Activated CD4-positive, alpha-beta T cell treated with anti-CD3 and anti-CD28 coated beads for 36 hours (primary cell): ENCODE measurements around the gene CCDC92. TPM values are rescaled to one million over a fixed set of nuclear protein-coding genes. Genes with fewer than 3 reads are reported as not detected.
"Not testable (repeated sequence)": the region's sequence is repeated elsewhere in the genome, so short reads cannot be mapped to it uniquely, and the experiment has no call there.

Experiments
- ATAC-seq: fragments of 200-7000 bp; cut with Tn5 transposase; one replicate; pipeline ENCODE4 v1.10.0; 2021; ENCODE audit warnings: mild to moderate bottlenecking, moderate library complexity
- CTCF ChIA-PET: fragments of 350-600 bp; sonication (Branson Sonifier 250); formaldehyde crosslinking; loops from one replicate; lab custom pipeline; 2021; ENCODE audit warnings: antibody characterized with exemption; lab: Charles Lee
- POLR2A ChIA-PET: fragments of 350-600 bp; sonication (Branson Sonifier 250); formaldehyde crosslinking; loops from one replicate; lab custom pipeline; 2021; ENCODE audit warnings: antibody characterized with exemption, inconsistent platforms; lab: Charles Lee
- DNase-seq: peaks from one replicate; pipeline ENCODE4 v3.0.0-alpha.2; 2020
- H3K27ac Mint-ChIP-seq: one replicate; pipeline ENCODE4 v1.8.0; 2021; ENCODE audit warnings: mixed read lengths
- H3K27me3 Mint-ChIP-seq: one replicate; pipeline ENCODE4 v1.8.0; 2021; ENCODE audit warnings: mixed read lengths
- H3K36me3 Mint-ChIP-seq: one replicate; pipeline ENCODE4 v1.8.0; 2021; ENCODE audit warnings: low read depth, mixed read lengths
- H3K4me1 Mint-ChIP-seq: one replicate; pipeline ENCODE4 v1.8.0; 2021; ENCODE audit warnings: mixed read lengths
- H3K4me3 Mint-ChIP-seq: one replicate; pipeline ENCODE4 v1.8.0; 2021; ENCODE audit warnings: mild to moderate bottlenecking, moderate library complexity, mixed read lengths
- H3K9me3 Mint-ChIP-seq: one replicate; pipeline ENCODE4 v1.8.0; 2021; ENCODE audit warnings: low read depth, mixed read lengths
- intact Hi-C, 2 experiments: fragments of 100-400 bp; cut with DNase I in 1 of 2; cut with micrococcal nuclease in 1 of 2; formaldehyde crosslinking; loops; one replicate each; pipeline versions ENCODE4 v1.14.2 to v1.15.1; 2022 to 2024; cut with DNase I, micrococcal nuclease
- total RNA-seq, 2 experiments: library from RNA; stranded (reverse); gene quantifications; one replicate each; pipeline ENCODE4 v1.2.3, GENCODE V29; 2021

Gene CCDC92
- total RNA-seq, 2 experiments from 2014 or later = 8.7 to 11.0 TPM

DNA sequence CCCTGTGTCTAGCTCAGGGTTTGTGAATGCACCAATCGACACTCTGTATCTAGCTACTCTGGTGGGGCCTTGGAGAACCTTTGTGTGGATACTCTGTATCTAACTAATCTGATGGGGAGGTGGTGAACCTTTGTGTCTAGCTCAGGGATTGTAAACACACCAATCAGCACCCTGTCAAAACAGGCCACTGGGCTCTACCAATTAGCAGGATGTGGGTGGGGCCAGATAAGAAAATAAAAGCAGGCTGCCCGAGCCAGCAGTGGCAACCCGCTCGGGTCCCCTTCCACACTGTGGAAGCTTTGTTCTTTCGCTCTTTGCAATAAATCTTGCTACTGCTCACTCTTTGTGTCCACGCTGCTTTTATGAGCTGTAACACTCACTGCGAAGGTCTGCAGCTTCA, 25.1 kb downstream of the CCDC92 start:
- CTCF ChIA-PET, POLR2A ChIA-PET, H3K27me3 Mint-ChIP-seq, H3K9me3 Mint-ChIP-seq, ATAC-seq, H3K27ac Mint-ChIP-seq, H3K4me1 Mint-ChIP-seq, H3K4me3 Mint-ChIP-seq, DNase-seq, H3K36me3 Mint-ChIP-seq, intact Hi-C loops: not testable (repeated sequence)

- POLR2A ChIA-PET, H3K9me3 Mint-ChIP-seq, H3K4me1 Mint-ChIP-seq, H3K27ac Mint-ChIP-seq, H3K27me3 Mint-ChIP-seq, intact Hi-C loops, CTCF ChIA-PET, ATAC-seq, H3K4me3 Mint-ChIP-seq, DNase-seq: not testable (repeated sequence)
- peaks cover 10% of the 10 kb centered on the region for H3K36me3 Mint-ChIP-seq
Observed at GRCh38 chr12:123946516-123947505, 25.8 kb downstream of the CCDC92 start.

GRCh38 chr12:123946152-123946515, 26.5 kb downstream of the CCDC92 start:
- no peak overlapping the region for H3K4me3 Mint-ChIP-seq
- no peak overlapping the region for H3K27ac Mint-ChIP-seq
- H3K9me3 Mint-ChIP-seq = no peaks in the 10 kb centered on the region
- ATAC-seq = no peak
- CTCF ChIA-PET = no interaction called here
- POLR2A ChIA-PET = no interaction called here
- DNase-seq = no peak
- intact Hi-C loops = no loop called here
- no peaks in the 10 kb centered on the region for H3K27me3 Mint-ChIP-seq
- H3K4me1 Mint-ChIP-seq = no peaks in the 10 kb centered on the region
- H3K36me3 Mint-ChIP-seq = peaks cover 14% of the 10 kb centered on the region

GRCh38 chr12:123945287-123946151, 27.1 kb downstream of the CCDC92 start:
- Mint-ChIP-seq H3K4me3 (no peak overlapping the region), H3K36me3 (peaks cover 14% of the 10 kb centered on the region), H3K4me1 (no peaks in the 10 kb centered on the region), H3K27me3 (no peaks in the 10 kb centered on the region), H3K9me3 (no peaks in the 10 kb centered on the region), H3K27ac (no peak overlapping the region)
- DNase-seq (no peak), ATAC-seq (no peak)
- intact Hi-C loops = no loop called here
- POLR2A ChIA-PET = interaction anchor here (0.6 kb wide), 1 partner anchor 103 kb away, joined by 3 read pairs; no protein-coding TSS in a partner anchor
- CTCF ChIA-PET = no interaction called here

DNA sequence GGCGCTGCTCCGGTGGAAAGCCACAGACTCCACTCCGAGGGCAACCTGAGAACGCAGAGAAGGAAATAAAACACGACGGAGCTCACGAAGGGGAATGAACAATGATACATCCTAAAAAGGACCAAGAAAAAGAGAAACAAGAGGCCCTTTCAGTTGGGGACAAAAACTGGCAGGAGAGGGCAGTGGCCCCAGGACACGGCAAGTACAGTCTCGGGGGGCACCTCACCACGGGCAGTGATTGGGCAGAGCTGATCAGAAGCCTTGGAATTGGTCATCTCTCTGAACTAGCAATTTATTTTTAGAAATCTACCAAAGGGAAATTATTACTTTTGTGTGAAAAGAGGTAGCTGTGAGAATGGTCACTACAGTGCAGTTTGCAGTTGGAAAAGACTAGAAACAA, 27.9 kb downstream of the CCDC92 start:
- Mint-ChIP-seq H3K4me3 (no peak overlapping the region), H3K36me3 (peaks cover 14% of the 10 kb centered on the region), H3K27ac (no peak overlapping the region), H3K27me3 (no peaks in the 10 kb centered on the region), H3K4me1 (no peaks in the 10 kb centered on the region), H3K9me3 (no peaks in the 10 kb centered on the region)
- ATAC-seq = no peak
- DNase-seq = no peak
- POLR2A ChIA-PET = interaction anchor here (0.6 kb wide), 1 partner anchor 103 kb away, joined by 3 read pairs; no protein-coding TSS in a partner anchor
- CTCF ChIA-PET = interaction anchor here (0.6 kb wide), 1 partner anchor 57 kb away, joined by 3 read pairs; no protein-coding TSS in a partner anchor
- intact Hi-C loops = no loop called here

DNA sequence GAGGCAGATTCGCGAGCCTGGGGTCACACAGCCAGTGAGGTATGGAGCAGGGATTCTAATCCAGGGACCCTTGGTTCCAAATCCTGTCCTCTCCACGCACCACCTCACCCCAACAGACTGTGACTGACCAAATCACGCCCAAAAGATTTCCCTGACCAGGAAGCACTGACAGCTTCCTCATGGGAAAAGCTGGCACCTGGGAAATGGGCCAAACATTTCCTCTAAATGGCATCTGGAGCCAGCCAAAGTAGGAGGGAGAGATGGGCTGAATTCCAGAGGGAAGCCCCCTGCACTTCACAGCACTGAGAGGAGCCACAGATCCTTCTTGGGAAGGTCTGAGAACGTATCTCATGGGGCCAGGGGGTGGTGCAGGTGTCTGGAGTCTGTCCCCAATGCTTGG, 28.8 kb downstream of the CCDC92 start:
- no peaks in the 10 kb centered on the region for H3K9me3 Mint-ChIP-seq
- no peak overlapping the region for H3K4me3 Mint-ChIP-seq
- H3K27ac Mint-ChIP-seq = no peak overlapping the region
- intact Hi-C loops = no loop called here
- ATAC-seq = no peak
- ChIA-PET CTCF (interaction anchor here (1.9 kb wide), 1 partner anchor 42 kb away, joined by 6 read pairs; no protein-coding TSS in a partner anchor), POLR2A (no interaction called here)
- peaks cover 4% of the 10 kb centered on the region for H3K4me1 Mint-ChIP-seq
- H3K27me3 Mint-ChIP-seq = no peaks in the 10 kb centered on the region
- no peak for DNase-seq
- H3K36me3 Mint-ChIP-seq = peaks cover 14% of the 10 kb centered on the region

- intact Hi-C loops = no loop called here
- H3K4me1 Mint-ChIP-seq = peaks cover 11% of the 10 kb centered on the region
- ChIA-PET CTCF (interaction anchor here (0.6 to 1.9 kb wide), 3 partner anchors 17 to 456 kb away, joined by 3 to 6 read pairs (median 4); no protein-coding TSS in a partner anchor), POLR2A (no interaction called here)
- H3K9me3 Mint-ChIP-seq = no peaks in the 10 kb centered on the region
- H3K36me3 Mint-ChIP-seq = peaks cover 14% of the 10 kb centered on the region
- DNase-seq (no peak), ATAC-seq (no peak)
- H3K27ac Mint-ChIP-seq = no peak overlapping the region
- no peaks in the 10 kb centered on the region for H3K27me3 Mint-ChIP-seq
- no peak overlapping the region for H3K4me3 Mint-ChIP-seq
Observed at GRCh38 chr12:123942911-123943648, 29.6 kb downstream of the CCDC92 start.

- H3K36me3 Mint-ChIP-seq = peaks cover 14% of the 10 kb centered on the region
- intact Hi-C loops = no loop called here
- peaks cover 19% of the 10 kb centered on the region for H3K4me1 Mint-ChIP-seq
- H3K27me3 Mint-ChIP-seq = no peaks in the 10 kb centered on the region
- no peak overlapping the region for H3K27ac Mint-ChIP-seq
- H3K4me3 Mint-ChIP-seq = no peak overlapping the region
- ChIA-PET CTCF (interaction anchor here (0.6 to 1.9 kb wide), 4 partner anchors 18 to 457 kb away, joined by 3 to 6 read pairs (median 4); no protein-coding TSS in a partner anchor), POLR2A (no interaction called here)
- no peaks in the 10 kb centered on the region for H3K9me3 Mint-ChIP-seq
- ATAC-seq (no peak), DNase-seq (no peak)
Observed at GRCh38 chr12:123942238-123942653, 30.4 kb downstream of the CCDC92 start.

DNA sequence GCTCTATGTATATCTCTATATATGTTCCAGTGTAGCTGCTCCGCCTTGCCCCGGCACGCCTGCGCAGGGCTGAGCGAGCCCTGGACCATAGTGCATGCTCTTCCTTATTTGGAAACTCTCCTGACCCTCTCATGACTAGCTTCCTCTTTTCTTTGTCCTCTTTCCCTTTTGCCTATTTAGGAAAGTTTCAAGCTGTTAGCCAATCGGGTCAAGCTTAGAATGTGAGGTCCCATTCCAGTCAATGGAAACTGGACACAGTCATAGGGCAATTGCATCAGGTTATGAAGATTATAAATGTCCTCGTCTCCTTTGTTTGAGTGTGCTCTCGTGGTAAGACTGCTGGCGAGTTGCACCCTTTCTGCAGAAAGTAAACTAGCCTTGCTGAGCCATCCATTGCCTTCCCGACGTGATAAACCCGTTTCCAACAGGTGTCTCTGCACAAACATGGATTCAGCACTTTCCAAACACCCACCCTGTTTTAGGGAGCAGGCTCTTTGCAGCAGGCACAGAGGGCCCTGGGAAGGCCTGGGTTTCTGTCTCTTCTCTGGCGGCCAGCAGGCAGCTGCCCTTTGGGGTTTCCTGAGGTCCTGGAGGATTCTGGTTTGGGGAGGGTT, 30.9 kb downstream of the CCDC92 start:
- DNase-seq = no peak
- ATAC-seq = no peak
- Mint-ChIP-seq H3K27me3 (no peaks in the 10 kb centered on the region), H3K4me3 (no peak overlapping the region), H3K27ac (no peak overlapping the region), H3K9me3 (no peaks in the 10 kb centered on the region), H3K4me1 (peaks cover 21% of the 10 kb centered on the region), H3K36me3 (peaks cover 14% of the 10 kb centered on the region)
- ChIA-PET CTCF (interaction anchor here (0.7 kb wide), 1 partner anchor 37 kb away, joined by 4 read pairs; no protein-coding TSS in a partner anchor), POLR2A (no interaction called here)
- intact Hi-C loops = no loop called here

GRCh38 chr12:123941000-123941399, 31.6 kb downstream of the CCDC92 start:
- ChIA-PET POLR2A (interaction anchor here (0.6 kb wide), 1 partner anchor 22 kb away, joined by 4 read pairs; no protein-coding TSS in a partner anchor), CTCF (interaction anchor here (0.8 kb wide), 1 partner anchor 42 kb away, joined by 3 read pairs; no protein-coding TSS in a partner anchor)
- intact Hi-C loops = no loop called here
- H3K4me1 Mint-ChIP-seq = peaks cover 21% of the 10 kb centered on the region
- no peak for ATAC-seq
- no peak for DNase-seq
- no peaks in the 10 kb centered on the region for H3K27me3 Mint-ChIP-seq
- peaks cover 16% of the 10 kb centered on the region for H3K36me3 Mint-ChIP-seq
- no peaks in the 10 kb centered on the region for H3K9me3 Mint-ChIP-seq
- no peak overlapping the region for H3K27ac Mint-ChIP-seq
- no peak overlapping the region for H3K4me3 Mint-ChIP-seq
